B cell (primary cell): Measurements from ENCODE around the gene PHACTR1. TPM values are rescaled to one million over a fixed set of nuclear protein-coding genes. Genes with fewer than 3 reads are reported as not detected.

ENCODE experiments used
- ATAC-seq: fragments of 200-7000 bp; cut with Tn5 transposase; one replicate; pipeline ENCODE4 v1.10.0; 2021; ENCODE audit warnings: low read depth, mild to moderate bottlenecking, moderate number of reproducible peaks, moderate library complexity
- CTCF ChIA-PET: fragments of 350-600 bp; sonication (Branson Sonifier 250); formaldehyde crosslinking; loops from one replicate; lab custom pipeline; 2021; ENCODE audit warnings: antibody characterized with exemption, inconsistent platforms; lab: Charles Lee
- POLR2A ChIA-PET: fragments of 350-600 bp; sonication (Branson Sonifier 250); formaldehyde crosslinking; loops from one replicate; lab custom pipeline; 2021; ENCODE audit warnings: antibody characterized with exemption; lab: Charles Lee
- DNase-seq: peaks from one replicate; pipeline ENCODE4 v3.0.0; 2013
- H2AFZ ChIP-seq: 2 replicates; pipeline ENCODE4 v1.6.1; 2012; ENCODE audit warnings: mild to moderate bottlenecking, low read depth, low read length; ENCODE audit not compliant: insufficient read depth, poor library complexity, severe bottlenecking
- H3K27ac ChIP-seq, 2 donors: 1 replicate in 1 of 2; 2 replicates in 1 of 2; pipeline ENCODE4 v1.5.1; 2012 to 2013; ENCODE audit warnings: low read length in 2 of 2, mild to moderate bottlenecking in 2 of 2, moderate library complexity in 1 of 2
- H3K27me3 ChIP-seq, 4 experiments: fragments of 200-600 bp in 1 of 4; sonication (generic) in 1 of 4; replicated peaks in 1 of 4; 1 replicate in 2 of 4; 2 replicates in 2 of 4; pipeline versions ENCODE4 v1.6.1 to v1.7.0; 2013 to 2016; ENCODE audit warnings: low read length in 3 of 4, mild to moderate bottlenecking in 2 of 4, mixed read lengths in 1 of 4, moderate library complexity in 1 of 4; ENCODE audit not compliant: insufficient read depth in 4 of 4, control insufficient read depth in 3 of 4; ENCODE audit errors: control extremely low read depth in 1 of 4
- H3K36me3 ChIP-seq, 2 experiments: replicated peaks in 1 of 2; 1 replicate in 1 of 2; 2 replicates in 1 of 2; pipeline versions ENCODE4 v1.6.1 to v1.7.1; 2013; ENCODE audit warnings: low read length in 1 of 2; ENCODE audit not compliant: insufficient read depth in 2 of 2, control insufficient read depth in 1 of 2; ENCODE audit errors: control extremely low read depth in 1 of 2, extremely low read depth in 1 of 2
- H3K4me1 ChIP-seq, 2 donors: fragments of 200-600 bp in 1 of 2; sonication (generic) in 1 of 2; 1 replicate in 1 of 2; 2 replicates in 1 of 2; pipeline versions ENCODE4 v1.5.1 to v1.6.1; 2013 to 2017; ENCODE audit warnings: low read length in 2 of 2; ENCODE audit not compliant: control insufficient read depth in 2 of 2, insufficient read depth in 2 of 2
- H3K4me2 ChIP-seq: replicated peaks from 2 replicates; pipeline ENCODE3; 2012; ENCODE audit warnings: mild to moderate bottlenecking, low read depth, low read length; ENCODE audit not compliant: poor library complexity, severe bottlenecking
- H3K4me3 ChIP-seq, 5 experiments: fragments of 200-600 bp in 1 of 5; sonication (generic) in 1 of 5; 1 replicate in 3 of 5; 2 replicates in 2 of 5; pipeline versions ENCODE4 v1.5.1 to v1.7.0; 2011 to 2016; ENCODE audit warnings: low read length in 4 of 5, mild to moderate bottlenecking in 4 of 5, low read depth in 2 of 5, control low read depth in 1 of 5, moderate library complexity in 1 of 5; ENCODE audit not compliant: insufficient read depth in 1 of 5; ENCODE audit errors: control extremely low read depth in 1 of 5, extremely low read depth in 1 of 5
- H3K79me2 ChIP-seq: fragments of 200-600 bp; sonication (generic); one replicate; pipeline ENCODE4 v1.6.0; 2016; ENCODE audit warnings: low read length; ENCODE audit not compliant: control insufficient read depth, insufficient read depth
- H3K9ac ChIP-seq: fragments of 200-600 bp; sonication (generic); 2 replicates; pipeline ENCODE4 v1.6.1; 2017; ENCODE audit warnings: mild to moderate bottlenecking, low read length, moderate library complexity
- H3K9me3 ChIP-seq, 3 donors: one replicate each; pipeline versions ENCODE4 v1.6.1 to v1.7.1; 2013; ENCODE audit warnings: low read length in 2 of 3; ENCODE audit not compliant: control insufficient read depth in 2 of 3, insufficient read depth in 1 of 3; ENCODE audit errors: control extremely low read depth in 1 of 3
- H4K20me1 ChIP-seq: 2 replicates; pipeline ENCODE4 v1.6.0; 2012; ENCODE audit warnings: mild to moderate bottlenecking, low read length; ENCODE audit not compliant: insufficient read depth, control insufficient read depth, poor library complexity, severe bottlenecking
- H3K27ac Mint-ChIP-seq: one replicate; pipeline ENCODE4 v1.8.0; 2021; ENCODE audit warnings: mixed read lengths
- H3K27me3 Mint-ChIP-seq: one replicate; pipeline ENCODE4 v1.8.0; 2021; ENCODE audit warnings: mixed read lengths
- H3K4me1 Mint-ChIP-seq: one replicate; pipeline ENCODE4 v1.8.0; 2021; ENCODE audit warnings: mixed read lengths
- H3K4me3 Mint-ChIP-seq: one replicate; pipeline ENCODE4 v1.8.0; 2021; ENCODE audit warnings: mixed read lengths
- H3K9me3 Mint-ChIP-seq: one replicate; pipeline ENCODE4 v1.8.0; 2022; ENCODE audit warnings: mixed read lengths; ENCODE audit not compliant: insufficient read depth
- EZH2 ChIP-seq: IDR thresholded peaks from 2 replicates; pipeline ENCODE4 v1.6.1; 2012; ENCODE audit warnings: borderline replicate concordance, low read depth, mild to moderate bottlenecking, moderate library complexity, low read length; ENCODE audit not compliant: insufficient read depth, poor library complexity, severe bottlenecking
- whole genome bisulfite sequencing: methylation state at CpG from one replicate; pipeline ENCODE4 v1.1.5; 2013; ENCODE audit warnings: missing lambda C conversion rate; ENCODE audit not compliant: insufficient coverage; 5-methylcytosine and 5-hydroxymethylcytosine counted together
- intact Hi-C: fragments of 100-400 bp; cut with micrococcal nuclease; formaldehyde crosslinking; loops from one replicate; pipeline ENCODE4 v1.10.0; 2022
- polyA plus RNA-seq: library from polyadenylated mRNA; depleted of rRNA; stranded (reverse); fragments of >200 nt; gene quantifications from 2 replicates; pipeline ENCODE4 v1.2.3, GENCODE V29; 2012
- total RNA-seq, 2 donors: library from RNA; stranded (reverse); fragments of 120-200 nt in 1 of 2; gene quantifications; 1 replicate in 1 of 2; 2 replicates in 1 of 2; pipeline versions ENCODE4 v1.2.3 to v1.2.4, GENCODE V29; 2013 to 2022
- TF ChIP-seq, protein P1 (sequence below): fragments of 200-600 bp; IDR thresholded peaks from one replicate; pipeline ENCODE4 v1.8.0; 2022; ENCODE audit warnings: antibody characterized with exemption, mild to moderate bottlenecking

Gene PHACTR1
- total and polyA plus RNA-seq, 2 donors (not counting 1 experiment from before 2014, with no cell fraction given) = 30.2 to 129 TPM

DNA sequence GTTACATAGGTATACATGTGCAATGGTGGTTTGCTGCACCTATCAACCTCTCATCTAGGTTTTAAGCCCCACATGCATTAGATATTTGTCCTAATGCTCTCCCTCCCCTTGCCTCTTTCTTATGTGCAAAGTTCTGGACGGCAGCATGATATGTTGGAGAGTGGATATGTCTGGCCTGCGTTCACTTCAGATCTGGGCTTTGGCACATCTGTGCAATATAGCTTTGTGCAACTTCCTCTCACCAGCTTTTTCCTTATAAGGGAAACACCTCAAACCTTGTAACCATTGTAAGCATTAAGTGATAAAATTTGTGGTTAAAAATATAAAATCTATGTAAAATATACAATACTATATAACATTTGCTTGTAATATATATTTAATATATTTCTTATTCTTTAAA, 288.0 kb downstream of the PHACTR1 start:
- H3K4me1 ChIP-seq = no peaks in the 10 kb centered on the region
- no peak overlapping the region for H3K9ac ChIP-seq
- no peak for DNase-seq
- H3K36me3 ChIP-seq = no peaks in the 10 kb centered on the region
- H3K27me3 ChIP-seq = no peaks in the 10 kb centered on the region
- H3K27me3 Mint-ChIP-seq = peaks cover 21% of the 10 kb centered on the region
- no peaks in the 10 kb centered on the region for H3K9me3 ChIP-seq
- H3K4me1 Mint-ChIP-seq = no peaks in the 10 kb centered on the region
- H2AFZ ChIP-seq = no peak overlapping the region
- no peak overlapping the region for H3K4me3 Mint-ChIP-seq
- ChIA-PET POLR2A (no interaction called here), CTCF (no interaction called here)
- intact Hi-C loops = no loop called here
- no peaks in the 10 kb centered on the region for H4K20me1 ChIP-seq
- no peak overlapping the region for H3K27ac Mint-ChIP-seq
- H3K4me2 ChIP-seq = no peak overlapping the region
- H3K9me3 Mint-ChIP-seq = no peaks in the 10 kb centered on the region
- no peak overlapping the region for H3K4me3 ChIP-seq
- WGBS = no CpG with 5 or more reads among the region's 2 CpGs
- no peak overlapping the region for H3K27ac ChIP-seq
- no peaks in the 10 kb centered on the region for H3K79me2 ChIP-seq
- no peak for ATAC-seq
- TF ChIP-seq, protein P1, sequence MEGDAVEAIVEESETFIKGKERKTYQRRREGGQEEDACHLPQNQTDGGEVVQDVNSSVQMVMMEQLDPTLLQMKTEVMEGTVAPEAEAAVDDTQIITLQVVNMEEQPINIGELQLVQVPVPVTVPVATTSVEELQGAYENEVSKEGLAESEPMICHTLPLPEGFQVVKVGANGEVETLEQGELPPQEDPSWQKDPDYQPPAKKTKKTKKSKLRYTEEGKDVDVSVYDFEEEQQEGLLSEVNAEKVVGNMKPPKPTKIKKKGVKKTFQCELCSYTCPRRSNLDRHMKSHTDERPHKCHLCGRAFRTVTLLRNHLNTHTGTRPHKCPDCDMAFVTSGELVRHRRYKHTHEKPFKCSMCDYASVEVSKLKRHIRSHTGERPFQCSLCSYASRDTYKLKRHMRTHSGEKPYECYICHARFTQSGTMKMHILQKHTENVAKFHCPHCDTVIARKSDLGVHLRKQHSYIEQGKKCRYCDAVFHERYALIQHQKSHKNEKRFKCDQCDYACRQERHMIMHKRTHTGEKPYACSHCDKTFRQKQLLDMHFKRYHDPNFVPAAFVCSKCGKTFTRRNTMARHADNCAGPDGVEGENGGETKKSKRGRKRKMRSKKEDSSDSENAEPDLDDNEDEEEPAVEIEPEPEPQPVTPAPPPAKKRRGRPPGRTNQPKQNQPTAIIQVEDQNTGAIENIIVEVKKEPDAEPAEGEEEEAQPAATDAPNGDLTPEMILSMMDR = no peak
- TF ChIP-seq EZH2 = no peak

DNA sequence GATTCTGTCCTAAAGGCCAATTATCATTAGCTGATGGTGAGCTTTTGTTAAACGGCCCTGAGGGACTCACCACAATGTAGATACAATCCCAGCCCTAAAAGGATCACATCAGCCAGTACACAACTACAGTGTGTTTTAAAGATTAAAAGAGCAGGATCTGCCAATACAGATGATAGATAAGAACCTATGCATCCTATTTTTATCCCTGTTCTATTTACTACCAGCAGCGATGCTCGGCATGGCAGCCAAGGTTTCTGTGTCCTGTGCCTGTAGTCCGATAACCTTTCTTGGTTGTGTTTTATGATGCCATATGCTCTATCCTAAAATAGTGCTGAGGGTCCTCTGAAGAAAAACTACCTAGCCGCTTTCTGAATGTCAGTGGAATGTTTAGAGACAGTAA, 289.4 kb downstream of the PHACTR1 start:
- ChIA-PET POLR2A (no interaction called here), CTCF (no interaction called here)
- no peak overlapping the region for H3K9ac ChIP-seq
- H3K4me1 ChIP-seq = no peaks in the 10 kb centered on the region
- Mint-ChIP-seq H3K27me3 (peaks cover 32% of the 10 kb centered on the region), H3K4me3 (no peak overlapping the region), H3K27ac (no peak overlapping the region), H3K9me3 (no peaks in the 10 kb centered on the region), H3K4me1 (no peaks in the 10 kb centered on the region)
- H2AFZ ChIP-seq = no peak overlapping the region
- intact Hi-C loops = no loop called here
- TF ChIP-seq EZH2 = no peak
- TF ChIP-seq, protein P1 = no peak
- no peak overlapping the region for H3K4me2 ChIP-seq
- H3K27ac ChIP-seq = no peak overlapping the region
- H3K27me3 ChIP-seq = peaks cover 0 to 5% (median 0%) of the 10 kb centered on the region in 4 experiments
- H4K20me1 ChIP-seq = no peaks in the 10 kb centered on the region
- no peak for ATAC-seq
- DNase-seq = no peak
- no peak overlapping the region for H3K4me3 ChIP-seq
- H3K79me2 ChIP-seq = no peaks in the 10 kb centered on the region
- 100% methylated on average over 2 of the region's 5 CpGs for WGBS
- H3K9me3 ChIP-seq = no peaks in the 10 kb centered on the region
- no peaks in the 10 kb centered on the region for H3K36me3 ChIP-seq
